Duodenal mucosa (tissue), 2 donors: ENCODE measurements around the gene DAPK2.

Source experiments
- H3K27ac ChIP-seq: one replicate; pipeline ENCODE4 v1.7.0; 2013; ENCODE audit warnings: low read depth, low read length
- H3K27me3 ChIP-seq, 2 donors: one replicate each; pipeline ENCODE4 v1.7.0; 2013; ENCODE audit warnings: low read length in 2 of 2, control low read depth in 1 of 2; ENCODE audit not compliant: insufficient read depth in 2 of 2, control insufficient read depth in 1 of 2
- H3K36me3 ChIP-seq, 2 donors: one replicate each; pipeline ENCODE4 v1.7.0; 2013; ENCODE audit warnings: low read length in 2 of 2, control low read depth in 1 of 2; ENCODE audit not compliant: insufficient read depth in 2 of 2, control insufficient read depth in 1 of 2
- H3K4me1 ChIP-seq, 2 donors: one replicate each; pipeline ENCODE4 v1.7.0; 2013; ENCODE audit warnings: low read length in 2 of 2, control low read depth in 1 of 2; ENCODE audit not compliant: insufficient read depth in 2 of 2, control insufficient read depth in 1 of 2
- H3K4me3 ChIP-seq, 2 donors: one replicate each; pipeline ENCODE4 v1.7.0; 2013; ENCODE audit warnings: low read length in 2 of 2, low read depth in 1 of 2
- H3K9ac ChIP-seq, 2 donors: one replicate each; pipeline ENCODE4 v1.7.0; 2013; ENCODE audit warnings: low read length in 2 of 2, low read depth in 1 of 2
- H3K9me3 ChIP-seq, 2 donors: one replicate each; pipeline ENCODE4 v1.7.0; 2013; ENCODE audit warnings: low read length in 2 of 2, control low read depth in 1 of 2; ENCODE audit not compliant: control insufficient read depth in 1 of 2

DAPK2 gene

DNA sequence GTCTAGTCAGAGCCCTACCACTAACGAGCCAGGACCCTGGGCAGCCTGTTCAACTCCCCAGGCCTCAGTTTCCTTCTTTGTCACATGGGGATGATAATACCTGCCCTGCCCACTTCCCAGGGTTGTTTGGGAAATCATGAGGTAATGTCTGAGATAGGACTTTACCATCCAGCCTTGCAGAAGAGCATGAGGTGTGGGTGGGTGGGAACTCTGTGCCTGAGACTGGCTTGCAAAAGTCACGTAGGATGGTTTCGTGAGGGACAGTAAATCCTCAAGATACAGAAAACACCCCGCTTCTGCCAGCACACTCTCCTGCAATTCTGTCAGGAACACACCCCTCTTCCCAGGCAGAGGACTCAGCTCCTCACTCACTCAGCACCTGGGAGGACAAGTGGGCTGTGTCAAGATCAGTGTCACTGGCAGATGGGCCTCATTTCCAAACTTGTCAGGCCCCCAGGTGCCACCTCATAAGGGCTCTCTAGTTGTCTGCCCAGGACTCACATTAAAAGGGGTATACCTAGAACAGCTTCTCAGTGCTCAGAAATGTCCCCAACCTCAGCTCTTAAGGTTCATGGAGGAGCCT lies 58.4 kb downstream of the DAPK2 start:
- H3K4me1 ChIP-seq, result peaks cover 41 to 57% of the 10 kb centered on the region in 2 donors
- no peak overlapping the region for H3K9ac ChIP-seq
- H3K9me3 ChIP-seq, result no peaks in the 10 kb centered on the region
- H3K4me3 ChIP-seq, result no peak overlapping the region
- H3K27me3 ChIP-seq, result no peaks in the 10 kb centered on the region
- no peaks in the 10 kb centered on the region for H3K36me3 ChIP-seq
- H3K27ac ChIP-seq, result no peak overlapping the region

GRCh38 chr15:63986751-63987341 lies 59.4 kb downstream of the DAPK2 start:
- Histone ChIP-seq H3K9ac (no peak overlapping the region), H3K36me3 (peaks cover 0 to 2% of the 10 kb centered on the region in 2 donors), H3K27ac (no peak overlapping the region), H3K4me3 (no peak overlapping the region), H3K27me3 (no peaks in the 10 kb centered on the region), H3K9me3 (no peaks in the 10 kb centered on the region), H3K4me1 (peaks cover 38 to 53% of the 10 kb centered on the region in 2 donors)

DNA sequence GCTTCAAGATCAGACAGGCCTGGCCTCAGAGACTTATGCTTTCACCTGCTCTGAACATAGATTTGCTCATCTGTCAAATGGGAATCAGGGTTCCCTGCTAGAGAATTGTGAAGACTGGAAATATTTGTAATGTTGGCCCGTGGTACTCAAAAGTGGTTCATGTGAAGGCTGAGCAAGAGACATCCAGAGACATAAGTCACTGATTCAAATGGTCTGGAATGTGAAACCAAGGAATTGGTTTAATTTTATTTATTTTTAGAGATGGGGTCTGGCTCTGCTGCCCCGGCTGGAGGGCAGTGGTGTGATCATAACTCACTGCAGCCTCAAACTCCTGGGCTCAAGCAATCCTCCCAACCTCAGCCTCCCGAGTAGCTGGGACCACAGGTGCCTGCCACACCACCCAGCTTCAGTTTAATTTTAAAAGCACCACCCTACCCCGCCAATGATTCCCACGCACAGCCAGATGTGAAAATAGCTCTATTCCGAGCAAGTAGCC lies 60.1 kb downstream of the DAPK2 start:
- H3K27ac ChIP-seq, result no peak overlapping the region
- no peaks in the 10 kb centered on the region for H3K27me3 ChIP-seq
- peak overlapping the region in 1 of 2 donors; percentile 17 for H3K9ac ChIP-seq
- peaks cover 31 to 49% of the 10 kb centered on the region in 2 donors for H3K4me1 ChIP-seq
- no peak overlapping the region for H3K4me3 ChIP-seq
- H3K36me3 ChIP-seq, result peaks cover 0 to 8% of the 10 kb centered on the region in 2 donors
- H3K9me3 ChIP-seq, result no peaks in the 10 kb centered on the region

- Histone ChIP-seq H3K27ac (peak overlapping the region; percentile 34), H3K9ac (peak overlapping the region in 1 of 2 donors; percentile 17), H3K4me3 (no peak overlapping the region), H3K27me3 (no peaks in the 10 kb centered on the region), H3K4me1 (peaks cover 26 to 41% of the 10 kb centered on the region in 2 donors), H3K36me3 (peaks cover 0 to 9% of the 10 kb centered on the region in 2 donors), H3K9me3 (no peaks in the 10 kb centered on the region)
Observed at GRCh38 chr15:63985221-63986184, 60.8 kb downstream of the DAPK2 start.

GRCh38 chr15:63984331-63984730 lies 62.0 kb downstream of the DAPK2 start:
- Histone ChIP-seq H3K36me3 (peaks cover 0 to 9% of the 10 kb centered on the region in 2 donors), H3K4me3 (no peak overlapping the region), H3K27ac (no peak overlapping the region), H3K9me3 (no peaks in the 10 kb centered on the region), H3K9ac (no peak overlapping the region), H3K27me3 (no peaks in the 10 kb centered on the region), H3K4me1 (peaks cover 27 to 45% of the 10 kb centered on the region in 2 donors)

DNA sequence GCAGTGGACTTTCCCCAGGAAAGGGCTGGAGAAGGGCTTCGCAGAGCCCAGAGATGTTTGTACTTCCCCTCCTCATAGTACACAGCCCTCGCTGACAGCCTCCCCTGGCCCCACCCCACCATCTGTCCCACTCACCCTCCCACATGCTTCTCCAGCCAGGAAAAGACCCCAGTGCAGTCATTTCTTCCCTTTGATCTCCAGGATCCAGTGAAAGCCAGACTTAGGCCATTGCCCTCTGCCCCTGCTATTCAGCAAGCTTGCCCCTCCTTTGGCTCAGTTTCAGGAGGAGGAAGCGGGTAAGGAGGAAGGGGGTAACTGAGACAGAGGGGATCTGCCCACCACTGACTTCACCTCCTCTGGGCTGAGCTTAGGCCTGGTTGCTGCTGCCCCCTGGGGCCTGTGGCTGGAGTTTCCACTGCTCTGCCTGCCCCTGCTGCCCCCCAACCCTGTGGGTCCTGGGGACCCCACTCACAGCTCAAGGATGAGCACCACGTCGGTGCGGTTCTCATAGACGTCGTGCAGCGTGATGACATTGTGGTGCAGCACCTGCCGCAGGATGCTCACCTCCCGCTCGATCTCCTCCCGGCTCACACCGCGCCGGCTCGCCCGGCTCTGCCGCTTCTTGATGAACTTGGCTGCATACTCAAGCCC lies 63.1 kb downstream of the DAPK2 start:
- Histone ChIP-seq H3K27ac (no peak overlapping the region), H3K4me3 (no peak overlapping the region), H3K9ac (no peak overlapping the region), H3K4me1 (peaks cover 39 to 57% of the 10 kb centered on the region in 2 donors), H3K9me3 (no peaks in the 10 kb centered on the region), H3K27me3 (no peaks in the 10 kb centered on the region), H3K36me3 (peaks cover 0 to 9% of the 10 kb centered on the region in 2 donors)

- Histone ChIP-seq H3K4me1 (peaks cover 43 to 57% of the 10 kb centered on the region in 2 donors), H3K27ac (no peak overlapping the region)
Observed at GRCh38 chr15:63982381-63982854, 63.9 kb downstream of the DAPK2 start.

GRCh38 chr15:63981596-63982320 lies 64.5 kb downstream of the DAPK2 start:
- Histone ChIP-seq H3K9ac (no peak overlapping the region), H3K4me1 (peaks cover 43 to 57% of the 10 kb centered on the region in 2 donors), H3K27ac (no peak overlapping the region), H3K4me3 (no peak overlapping the region), H3K9me3 (no peaks in the 10 kb centered on the region), H3K36me3 (peaks cover 0 to 9% of the 10 kb centered on the region in 2 donors), H3K27me3 (no peaks in the 10 kb centered on the region)

More at GRCh38 chr15:63982381-63982854, 63.9 kb downstream of the DAPK2 start:
- H3K4me3 ChIP-seq, result no peak overlapping the region
- H3K27me3 ChIP-seq, result no peaks in the 10 kb centered on the region
- H3K36me3 ChIP-seq, result peaks cover 0 to 9% of the 10 kb centered on the region in 2 donors
- no peaks in the 10 kb centered on the region for H3K9me3 ChIP-seq
- H3K9ac ChIP-seq, result no peak overlapping the region

DNA sequence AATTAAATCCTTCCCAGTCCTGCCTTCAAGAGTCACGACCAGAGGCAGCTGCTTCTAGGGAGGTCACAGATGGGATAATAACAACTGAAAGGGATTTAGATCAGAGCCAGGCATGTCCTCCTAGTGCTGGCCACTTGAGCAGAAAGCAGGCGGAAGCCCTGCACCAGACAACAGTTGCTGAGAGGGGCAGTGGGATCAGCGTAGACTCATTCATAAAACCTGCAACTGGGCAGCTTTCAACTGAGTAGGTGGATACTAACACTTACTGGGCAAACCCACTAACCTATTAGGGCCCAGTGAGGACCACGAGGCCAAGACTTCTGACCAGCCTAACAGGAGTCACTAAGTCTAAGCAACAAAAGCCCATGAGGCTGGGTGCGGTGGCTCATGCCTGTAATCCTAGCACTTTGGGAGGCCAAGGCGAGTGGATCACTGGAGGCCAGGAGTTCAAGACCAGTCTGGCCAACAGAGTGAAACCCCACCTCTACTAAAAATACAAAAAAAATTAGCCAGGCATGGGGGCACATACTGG lies 67.0 kb downstream of the DAPK2 start:
- Histone ChIP-seq H3K4me3 (no peak overlapping the region), H3K9me3 (no peaks in the 10 kb centered on the region), H3K36me3 (peaks cover 0 to 9% of the 10 kb centered on the region in 2 donors), H3K9ac (peak overlapping the region in 1 of 2 donors; percentile 27), H3K27ac (no peak overlapping the region), H3K4me1 (peaks cover 39 to 42% of the 10 kb centered on the region in 2 donors), H3K27me3 (no peaks in the 10 kb centered on the region)
